Gastrocnemius medialis (tissue), 4 donors: ENCODE measurements around the gene EPB41L4B. TPM values are rescaled to one million over a fixed set of nuclear protein-coding genes. Genes with fewer than 3 reads are reported as not detected.

Experiments used
- ATAC-seq, 2 donors: fragments of 150-250 bp; one replicate each; pipeline ENCODE4 v1.9.1; 2016
- DNase-seq, 2 donors: peaks; one replicate each; pipeline ENCODE4 v3.0.0-alpha.2; 2019
- H3K27ac ChIP-seq, 4 donors: fragments of 200-600 bp; sonication (generic); 1 replicate in 1 of 4; 2 replicates in 3 of 4; pipeline ENCODE4 v1.5.1; 2016 to 2018; ENCODE audit warnings: mild to moderate bottlenecking in 2 of 4, moderate library complexity in 1 of 4
- H3K27me3 ChIP-seq, 3 donors: fragments of 200-600 bp; sonication (generic) in 2 of 3; 1 replicate in 1 of 3; 2 replicates in 2 of 3; pipeline versions ENCODE4 v1.5.1 to v1.6.0; 2016 to 2019; ENCODE audit warnings: mild to moderate bottlenecking in 1 of 3, moderate library complexity in 1 of 3
- H3K36me3 ChIP-seq, 2 donors: fragments of 200-600 bp; sonication (generic) in 1 of 2; one replicate each; pipeline ENCODE4 v1.5.1; 2017 to 2018
- H3K4me1 ChIP-seq, 2 donors: fragments of 200-600 bp; sonication (generic) in 1 of 2; one replicate each; pipeline ENCODE4 v1.5.1; 2016 to 2017; ENCODE audit warnings: mild to moderate bottlenecking in 2 of 2
- H3K4me3 ChIP-seq, 4 donors: fragments of 200-600 bp; sonication (generic) in 3 of 4; 1 replicate in 1 of 4; 2 replicates in 3 of 4; pipeline ENCODE4 v1.5.1; 2016 to 2019; ENCODE audit warnings: mild to moderate bottlenecking in 2 of 4
- H3K9me3 ChIP-seq, 3 donors: fragments of 200-600 bp; sonication (generic) in 2 of 3; 1 replicate in 1 of 3; 2 replicates in 2 of 3; pipeline ENCODE4 v1.5.1; 2016 to 2019
- CTCF ChIP-seq, 5 experiments: fragments of 450-650 bp in 3 of 5; fragments of 200-600 bp in 2 of 5; sonication (generic) in 2 of 5; IDR thresholded peaks in 4 of 5; conservative IDR thresholded peaks in 1 of 5; 1 replicate in 4 of 5; 2 replicates in 1 of 5; pipeline ENCODE4 v1.5.1; 2016 to 2019; ENCODE audit warnings: antibody characterized with exemption in 5 of 5, mild to moderate bottlenecking in 3 of 5, moderate library complexity in 3 of 5
- POLR2A ChIP-seq, 2 donors: fragments of 450-650 bp; IDR thresholded peaks; one replicate each; pipeline ENCODE4 v1.6.1; 2017; ENCODE audit warnings: antibody characterized with exemption in 2 of 2, mild to moderate bottlenecking in 2 of 2, moderate library complexity in 2 of 2
- in situ Hi-C, 4 donors: fragments of 200-750 bp; cut with MboI; loops; one replicate each; pipeline versions ENCODE4 v1.15.0 to v1.8.0; 2017; ENCODE audit warnings: low sequenced_read_pairs in 4 of 4
- intact Hi-C: fragments of 100-400 bp; cut with DNase I; formaldehyde crosslinking; loops from one replicate; pipeline ENCODE4 v1.15.1; 2023; ENCODE audit warnings: low total_unique reads
- total RNA-seq, 4 donors: library from RNA; depleted of rRNA; stranded (reverse); fragments of >200 nt; gene quantifications; one replicate each; pipeline versions ENCODE4 v1.1.0 to v1.2.3, GENCODE V29; 2016

Gene EPB41L4B
- total RNA-seq, 4 donors from 2014 or later, result 3.8 to 6.9 (median 6.1) TPM

GRCh38 chr9:109316207-109316640, 4.6 kb downstream of the EPB41L4B start:
- H3K4me1 ChIP-seq, result peaks cover 13 to 21% of the 10 kb centered on the region in 2 donors
- ATAC-seq (peak; percentile 85 to 88), DNase-seq (peak; percentile 83 to 88)
- intact Hi-C loops (loop anchor here (1.0 to 10.0 kb wide), 3 partner anchors 43 to 221 kb away; no protein-coding TSS in a partner anchor), in situ Hi-C loops (loop anchor here in 3 of 4 donors (5.0 to 10.0 kb wide), 2 partner anchors 69 to 211 kb away; no protein-coding TSS in a partner anchor)
- H3K4me3 ChIP-seq, result no peak overlapping the region
- TF ChIP-seq POLR2A (IDR thresholded peaks at IDR 0.05), result peak in 1 of 2 donors; percentile 42
- no peak for TF ChIP-seq CTCF (IDR thresholded peaks at IDR 0.05 in 4 of 5, conservative IDR thresholded peaks at IDR 0.05 in 1 of 5)
- peak overlapping the region in 3 of 4 donors; percentile 52 to 71 (median 64) for H3K27ac ChIP-seq
- H3K9me3 ChIP-seq, result no peaks in the 10 kb centered on the region
- H3K27me3 ChIP-seq, result peaks cover 4 to 7% (median 4%) of the 10 kb centered on the region in 3 donors
- no peaks in the 10 kb centered on the region for H3K36me3 ChIP-seq

GRCh38 chr9:109315480-109316206, 5.2 kb downstream of the EPB41L4B start:
- Histone ChIP-seq H3K27ac (peak overlapping the region in 1 of 4 donors; percentile 45), H3K4me1 (peaks cover 11 to 23% of the 10 kb centered on the region in 2 donors)
- ATAC-seq, result no peak

GRCh38 chr9:109314011-109314531, 6.8 kb downstream of the EPB41L4B start:
- ATAC-seq, result no peak
- intact Hi-C loops (loop anchor here (5.0 to 10.0 kb wide), 2 partner anchors 203 to 219 kb away; no protein-coding TSS in a partner anchor), in situ Hi-C loops (loop anchor here in 1 of 4 donors (10.0 kb wide), 1 partner anchor 209 kb away; no protein-coding TSS in a partner anchor)
- H3K9me3 ChIP-seq, result no peaks in the 10 kb centered on the region
- peaks cover 15 to 31% of the 10 kb centered on the region in 2 donors for H3K4me1 ChIP-seq
- H3K27me3 ChIP-seq, result peaks cover 0 to 3% (median 0%) of the 10 kb centered on the region in 3 donors
- H3K4me3 ChIP-seq, result no peak overlapping the region
- H3K36me3 ChIP-seq, result no peaks in the 10 kb centered on the region
- no peak for TF ChIP-seq POLR2A (IDR thresholded peaks at IDR 0.05)
- TF ChIP-seq CTCF (IDR thresholded peaks at IDR 0.05 in 4 of 5, conservative IDR thresholded peaks at IDR 0.05 in 1 of 5), result no peak
- H3K27ac ChIP-seq, result peak overlapping the region in 2 of 4 donors; percentile 24 to 39
- DNase-seq, result no peak

More at GRCh38 chr9:109315480-109316206, 5.2 kb downstream of the EPB41L4B start:
- intact Hi-C loops (loop anchor here (1.0 to 10.0 kb wide), 3 partner anchors 43 to 221 kb away; no protein-coding TSS in a partner anchor), in situ Hi-C loops (loop anchor here in 3 of 4 donors (5.0 to 10.0 kb wide), 2 partner anchors 68 to 211 kb away; no protein-coding TSS in a partner anchor)
- no peak for DNase-seq
- no peak overlapping the region for H3K4me3 ChIP-seq
- no peaks in the 10 kb centered on the region for H3K36me3 ChIP-seq
- no peak for TF ChIP-seq CTCF (IDR thresholded peaks at IDR 0.05 in 4 of 5, conservative IDR thresholded peaks at IDR 0.05 in 1 of 5)
- TF ChIP-seq POLR2A (IDR thresholded peaks at IDR 0.05), result no peak
- no peaks in the 10 kb centered on the region for H3K9me3 ChIP-seq
- peaks cover 4 to 7% (median 7%) of the 10 kb centered on the region in 3 donors for H3K27me3 ChIP-seq

GRCh38 chr9:109313351-109313750, 7.5 kb downstream of the EPB41L4B start:
- H3K27ac ChIP-seq, result peak overlapping the region in 2 of 4 donors; percentile 24 to 39
- no peak for DNase-seq

More at GRCh38 chr9:109313351-109313750, 7.5 kb downstream of the EPB41L4B start:
- intact Hi-C loops (loop anchor here (5.0 to 10.0 kb wide), 2 partner anchors 204 to 219 kb away; no protein-coding TSS in a partner anchor), in situ Hi-C loops (loop anchor here in 1 of 4 donors (10.0 kb wide), 1 partner anchor 209 kb away; no protein-coding TSS in a partner anchor)
- Histone ChIP-seq H3K4me1 (peaks cover 15 to 31% of the 10 kb centered on the region in 2 donors), H3K27me3 (peaks cover 0 to 3% (median 0%) of the 10 kb centered on the region in 3 donors), H3K4me3 (no peak overlapping the region), H3K9me3 (no peaks in the 10 kb centered on the region), H3K36me3 (no peaks in the 10 kb centered on the region)
- TF ChIP-seq POLR2A (IDR thresholded peaks at IDR 0.05), result no peak
- no peak for TF ChIP-seq CTCF (IDR thresholded peaks at IDR 0.05 in 4 of 5, conservative IDR thresholded peaks at IDR 0.05 in 1 of 5)
- ATAC-seq, result no peak
